ENCODE data around the gene ARHGEF11. TPM values are rescaled to one million over a fixed set of nuclear protein-coding genes. Genes with fewer than 3 reads are reported as not detected.

The ARHGEF11 gene
- total RNA-seq, 1 experiment from 2014 or later, result 38.1 TPM

DNA sequence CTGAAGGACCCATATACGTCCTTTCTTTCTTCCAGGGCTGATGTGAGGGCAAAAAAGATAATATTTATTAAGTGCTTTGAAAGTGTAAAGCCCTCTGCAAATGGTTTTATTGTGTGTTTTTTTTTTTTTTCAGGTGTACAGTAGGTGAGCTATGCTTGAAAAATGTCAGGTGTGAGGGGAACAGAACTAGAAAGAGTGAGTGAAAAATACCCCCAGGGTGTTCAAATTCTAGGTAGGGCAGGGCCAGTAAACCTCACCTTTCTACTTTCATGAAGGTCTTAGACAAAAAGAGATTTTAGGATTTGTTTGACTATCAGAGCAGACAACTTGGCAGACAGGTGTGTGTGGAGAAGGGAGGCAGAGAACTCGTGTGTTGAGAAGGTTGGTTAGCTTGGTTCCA lies 51.3 kb downstream of the ARHGEF11 start (continued):
- TF ChIP-seq SMAD4 (CRISPR knock-in tag; IDR thresholded peaks at IDR 0.05) (no peak), SMAD3 (CRISPR knock-in tag; IDR thresholded peaks at IDR 0.05; ENCODE audit: borderline replicate concordance) (no peak), PRRX2 (CRISPR knock-in tag; IDR thresholded peaks at IDR 0.05) (no peak), TEAD1 (CRISPR knock-in tag; IDR thresholded peaks at IDR 0.05) (no peak)
- TF ChIP-seq, protein P1, sequence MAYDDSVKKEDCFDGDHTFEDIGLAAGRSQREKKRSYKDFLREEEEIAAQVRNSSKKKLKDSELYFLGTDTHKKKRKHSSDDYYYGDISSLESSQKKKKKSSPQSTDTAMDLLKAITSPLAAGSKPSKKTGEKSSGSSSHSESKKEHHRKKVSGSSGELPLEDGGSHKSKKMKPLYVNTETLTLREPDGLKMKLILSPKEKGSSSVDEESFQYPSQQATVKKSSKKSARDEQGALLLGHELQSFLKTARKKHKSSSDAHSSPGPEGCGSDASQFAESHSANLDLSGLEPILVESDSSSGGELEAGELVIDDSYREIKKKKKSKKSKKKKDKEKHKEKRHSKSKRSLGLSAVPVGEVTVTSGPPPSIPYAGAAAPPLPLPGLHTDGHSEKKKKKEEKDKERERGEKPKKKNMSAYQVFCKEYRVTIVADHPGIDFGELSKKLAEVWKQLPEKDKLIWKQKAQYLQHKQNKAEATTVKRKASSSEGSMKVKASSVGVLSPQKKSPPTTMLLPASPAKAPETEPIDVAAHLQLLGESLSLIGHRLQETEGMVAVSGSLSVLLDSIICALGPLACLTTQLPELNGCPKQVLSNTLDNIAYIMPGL (CRISPR knock-in tag; IDR thresholded peaks at IDR 0.05), result no peak

DNA sequence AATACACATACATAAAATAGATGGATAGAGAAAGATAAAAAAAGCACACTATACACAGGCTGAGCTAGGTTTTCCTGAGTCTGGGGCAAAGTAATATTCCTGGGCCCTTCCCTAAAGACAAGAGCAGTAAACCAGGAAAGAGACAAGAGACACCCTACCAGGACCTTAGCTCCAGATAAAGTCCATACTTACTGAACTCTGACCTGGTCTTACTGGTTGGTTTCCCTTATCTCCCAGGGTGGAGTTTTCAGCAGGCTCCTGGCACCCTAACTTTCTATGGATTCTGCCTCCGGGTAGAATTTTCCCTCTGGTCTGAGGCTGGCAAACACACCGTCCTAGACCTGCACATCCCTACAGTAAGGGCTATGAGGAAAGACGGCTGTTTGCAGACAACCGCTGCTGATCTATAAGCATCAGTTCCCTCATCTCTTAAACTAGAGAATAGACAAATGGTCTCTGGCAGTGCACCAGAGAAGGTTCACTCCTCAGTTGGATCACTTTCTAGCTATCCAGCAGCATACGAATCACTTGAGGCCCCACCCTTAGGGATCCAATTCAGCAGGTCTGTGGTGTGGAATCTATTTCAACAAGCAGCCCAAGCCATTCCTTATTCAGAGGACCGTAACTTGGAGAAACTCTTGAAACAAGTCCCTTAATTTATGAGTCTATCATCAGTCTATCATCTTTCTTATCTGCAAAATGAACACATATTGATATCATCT lies 52.0 kb downstream of the ARHGEF11 start:
- CTCF ChIA-PET, result interaction anchor here (1.0 to 3.0 kb wide), 4 partner anchors 45 to 83 kb away, joined by 3 to 16 read pairs (median 6); no protein-coding TSS in a partner anchor
- no peaks in the 10 kb centered on the region for H3K27me3 Mint-ChIP-seq (ENCODE audit: low read depth)
- TF ChIP-seq, protein P2, sequence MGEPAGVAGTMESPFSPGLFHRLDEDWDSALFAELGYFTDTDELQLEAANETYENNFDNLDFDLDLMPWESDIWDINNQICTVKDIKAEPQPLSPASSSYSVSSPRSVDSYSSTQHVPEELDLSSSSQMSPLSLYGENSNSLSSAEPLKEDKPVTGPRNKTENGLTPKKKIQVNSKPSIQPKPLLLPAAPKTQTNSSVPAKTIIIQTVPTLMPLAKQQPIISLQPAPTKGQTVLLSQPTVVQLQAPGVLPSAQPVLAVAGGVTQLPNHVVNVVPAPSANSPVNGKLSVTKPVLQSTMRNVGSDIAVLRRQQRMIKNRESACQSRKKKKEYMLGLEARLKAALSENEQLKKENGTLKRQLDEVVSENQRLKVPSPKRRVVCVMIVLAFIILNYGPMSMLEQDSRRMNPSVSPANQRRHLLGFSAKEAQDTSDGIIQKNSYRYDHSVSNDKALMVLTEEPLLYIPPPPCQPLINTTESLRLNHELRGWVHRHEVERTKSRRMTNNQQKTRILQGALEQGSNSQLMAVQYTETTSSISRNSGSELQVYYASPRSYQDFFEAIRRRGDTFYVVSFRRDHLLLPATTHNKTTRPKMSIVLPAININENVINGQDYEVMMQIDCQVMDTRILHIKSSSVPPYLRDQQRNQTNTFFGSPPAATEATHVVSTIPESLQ (CRISPR knock-in tag; IDR thresholded peaks at IDR 0.05), result no peak
- TF ChIP-seq, protein P3, sequence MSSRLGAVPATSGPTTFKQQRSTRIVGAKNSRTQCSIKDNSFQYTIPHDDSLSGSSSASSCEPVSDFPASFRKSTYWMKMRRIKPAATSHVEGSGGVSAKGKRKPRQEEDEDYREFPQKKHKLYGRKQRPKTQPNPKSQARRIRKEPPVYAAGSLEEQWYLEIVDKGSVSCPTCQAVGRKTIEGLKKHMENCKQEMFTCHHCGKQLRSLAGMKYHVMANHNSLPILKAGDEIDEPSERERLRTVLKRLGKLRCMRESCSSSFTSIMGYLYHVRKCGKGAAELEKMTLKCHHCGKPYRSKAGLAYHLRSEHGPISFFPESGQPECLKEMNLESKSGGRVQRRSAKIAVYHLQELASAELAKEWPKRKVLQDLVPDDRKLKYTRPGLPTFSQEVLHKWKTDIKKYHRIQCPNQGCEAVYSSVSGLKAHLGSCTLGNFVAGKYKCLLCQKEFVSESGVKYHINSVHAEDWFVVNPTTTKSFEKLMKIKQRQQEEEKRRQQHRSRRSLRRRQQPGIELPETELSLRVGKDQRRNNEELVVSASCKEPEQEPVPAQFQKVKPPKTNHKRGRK (CRISPR knock-in tag; IDR thresholded peaks at IDR 0.05; ENCODE audit: borderline replicate concordance), result no peak
- TF ChIP-seq RORB (CRISPR knock-in tag; IDR thresholded peaks at IDR 0.05), result no peak
- TF ChIP-seq, protein P4, sequence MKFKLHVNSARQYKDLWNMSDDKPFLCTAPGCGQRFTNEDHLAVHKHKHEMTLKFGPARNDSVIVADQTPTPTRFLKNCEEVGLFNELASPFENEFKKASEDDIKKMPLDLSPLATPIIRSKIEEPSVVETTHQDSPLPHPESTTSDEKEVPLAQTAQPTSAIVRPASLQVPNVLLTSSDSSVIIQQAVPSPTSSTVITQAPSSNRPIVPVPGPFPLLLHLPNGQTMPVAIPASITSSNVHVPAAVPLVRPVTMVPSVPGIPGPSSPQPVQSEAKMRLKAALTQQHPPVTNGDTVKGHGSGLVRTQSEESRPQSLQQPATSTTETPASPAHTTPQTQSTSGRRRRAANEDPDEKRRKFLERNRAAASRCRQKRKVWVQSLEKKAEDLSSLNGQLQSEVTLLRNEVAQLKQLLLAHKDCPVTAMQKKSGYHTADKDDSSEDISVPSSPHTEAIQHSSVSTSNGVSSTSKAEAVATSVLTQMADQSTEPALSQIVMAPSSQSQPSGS (CRISPR knock-in tag; IDR thresholded peaks at IDR 0.05; ENCODE audit: borderline replicate concordance, low read depth), result no peak
- TF ChIP-seq, protein P5, sequence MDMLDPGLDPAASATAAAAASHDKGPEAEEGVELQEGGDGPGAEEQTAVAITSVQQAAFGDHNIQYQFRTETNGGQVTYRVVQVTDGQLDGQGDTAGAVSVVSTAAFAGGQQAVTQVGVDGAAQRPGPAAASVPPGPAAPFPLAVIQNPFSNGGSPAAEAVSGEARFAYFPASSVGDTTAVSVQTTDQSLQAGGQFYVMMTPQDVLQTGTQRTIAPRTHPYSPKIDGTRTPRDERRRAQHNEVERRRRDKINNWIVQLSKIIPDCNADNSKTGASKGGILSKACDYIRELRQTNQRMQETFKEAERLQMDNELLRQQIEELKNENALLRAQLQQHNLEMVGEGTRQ (CRISPR knock-in tag; IDR thresholded peaks at IDR 0.05), result no peak
- TF ChIP-seq, protein P6, sequence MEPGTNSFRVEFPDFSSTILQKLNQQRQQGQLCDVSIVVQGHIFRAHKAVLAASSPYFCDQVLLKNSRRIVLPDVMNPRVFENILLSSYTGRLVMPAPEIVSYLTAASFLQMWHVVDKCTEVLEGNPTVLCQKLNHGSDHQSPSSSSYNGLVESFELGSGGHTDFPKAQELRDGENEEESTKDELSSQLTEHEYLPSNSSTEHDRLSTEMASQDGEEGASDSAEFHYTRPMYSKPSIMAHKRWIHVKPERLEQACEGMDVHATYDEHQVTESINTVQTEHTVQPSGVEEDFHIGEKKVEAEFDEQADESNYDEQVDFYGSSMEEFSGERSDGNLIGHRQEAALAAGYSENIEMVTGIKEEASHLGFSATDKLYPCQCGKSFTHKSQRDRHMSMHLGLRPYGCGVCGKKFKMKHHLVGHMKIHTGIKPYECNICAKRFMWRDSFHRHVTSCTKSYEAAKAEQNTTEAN (CRISPR knock-in tag; IDR thresholded peaks at IDR 0.05), result no peak
- peaks cover 20% of the 10 kb centered on the region for H3K4me1 Mint-ChIP-seq
- no peak overlapping the region for H3K27ac Mint-ChIP-seq
- no peak for ATAC-seq
- no peak overlapping the region for H3K4me3 Mint-ChIP-seq
- DNase-seq (ENCODE audit: low spot score), result no peak
- POLR2A ChIA-PET, result no interaction called here
- no peaks in the 10 kb centered on the region for H3K9me3 Mint-ChIP-seq
- no peaks in the 10 kb centered on the region; the same call in 1 of the 2 replicates for H3K36me3 Mint-ChIP-seq

DNA sequence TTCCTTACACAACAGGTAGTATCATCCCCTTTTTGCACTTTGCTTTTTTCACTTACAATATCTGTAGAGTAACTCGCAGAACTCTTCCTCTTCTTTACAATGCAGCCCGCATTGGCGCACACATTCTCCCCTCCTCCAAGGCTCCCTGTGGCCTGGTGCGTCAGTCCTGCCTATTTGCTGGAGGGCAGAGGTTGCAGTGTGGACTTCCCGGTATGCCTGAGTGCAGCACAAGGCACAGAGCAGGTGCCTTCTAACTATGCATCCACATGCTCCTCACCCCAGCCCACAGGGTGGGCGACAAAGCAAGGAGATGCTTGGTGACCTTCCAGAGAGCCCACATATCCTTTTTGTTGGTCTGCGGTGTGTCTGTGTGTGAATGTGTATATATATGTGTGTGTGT lies 53.3 kb downstream of the ARHGEF11 start:
- H3K4me1 Mint-ChIP-seq, result peaks cover 10% of the 10 kb centered on the region
- no peak for ATAC-seq
- CTCF ChIA-PET, result interaction anchor here (0.9 kb wide), 1 partner anchor 98 kb away, joined by 4 read pairs; no protein-coding TSS in a partner anchor

More for the DNA sequence above, 53.3 kb downstream of the ARHGEF11 start:
- Mint-ChIP-seq H3K27ac (no peak overlapping the region), H3K9me3 (no peaks in the 10 kb centered on the region), H3K4me3 (no peak overlapping the region), H3K27me3 (ENCODE audit: low read depth) (no peaks in the 10 kb centered on the region), H3K36me3 (no peaks in the 10 kb centered on the region; the same call in 1 of the 2 replicates)
- POLR2A ChIA-PET, result no interaction called here
- no peak for DNase-seq (ENCODE audit: low spot score)
- TF ChIP-seq HMGA2 (CRISPR knock-in tag; IDR thresholded peaks at IDR 0.05), result no peak
